DOHH2 (cell line): ENCODE measurements around the gene PTPDC1.
A peak's percentile ranks its signal among the peaks of the same experiment; 100 is the strongest.

Experiments
- H3F3A ChIP-seq: fragments of 200-600 bp; sonication (generic), shearing (Covaris generic); 2 replicates; pipeline ENCODE4 v1.6.0; 2016; ENCODE audit warnings: antibody characterized with exemption, mild to moderate bottlenecking; ENCODE audit not compliant: control insufficient read depth, insufficient read depth
- H3K27ac ChIP-seq: fragments of 200-600 bp; sonication (generic); 2 replicates; pipeline ENCODE4 v1.5.1; 2014; ENCODE audit warnings: low read depth, mild to moderate bottlenecking, low read length, moderate library complexity
- H3K27me3 ChIP-seq: fragments of 200-600 bp; sonication (generic); 2 replicates; pipeline ENCODE4 v1.6.1; 2014; ENCODE audit warnings: mild to moderate bottlenecking, low read length, mixed read lengths; ENCODE audit not compliant: control insufficient read depth
- H3K36me3 ChIP-seq: fragments of 200-600 bp; sonication (generic); 2 replicates; pipeline ENCODE4 v1.6.1; 2014; ENCODE audit warnings: mild to moderate bottlenecking, low read length, moderate library complexity, mixed read lengths; ENCODE audit not compliant: control insufficient read depth
- H3K4me1 ChIP-seq: fragments of 200-600 bp; sonication (generic); 2 replicates; pipeline ENCODE4 v1.6.1; 2014; ENCODE audit warnings: mild to moderate bottlenecking, low read length, mixed read lengths; ENCODE audit not compliant: control insufficient read depth
- H3K4me2 ChIP-seq: fragments of 200-600 bp; sonication (generic); 2 replicates; pipeline ENCODE4 v1.6.0; 2014; ENCODE audit warnings: mild to moderate bottlenecking, low read length, moderate library complexity
- H3K4me3 ChIP-seq: fragments of 200-600 bp; sonication (generic); 2 replicates; pipeline ENCODE4 v1.5.1; 2014; ENCODE audit warnings: mild to moderate bottlenecking, low read length, mixed read lengths
- H3K79me2 ChIP-seq: fragments of 200-600 bp; sonication (generic); 2 replicates; pipeline ENCODE4 v1.6.1; 2014; ENCODE audit warnings: mild to moderate bottlenecking, low read length, mixed read lengths; ENCODE audit not compliant: control insufficient read depth
- H3K9me2 ChIP-seq: fragments of 200-600 bp; sonication (generic); replicated peaks from 2 replicates; pipeline ENCODE4 v1.6.1; 2014; ENCODE audit warnings: mild to moderate bottlenecking, low read length, mixed read lengths; ENCODE audit not compliant: control insufficient read depth
- H3K9me3 ChIP-seq: fragments of 200-600 bp; sonication (generic); 2 replicates; pipeline ENCODE4 v1.6.1; 2014; ENCODE audit warnings: antibody characterized with exemption, low read length, mixed read lengths; ENCODE audit not compliant: control insufficient read depth, insufficient read depth
- H4K20me1 ChIP-seq: fragments of 200-600 bp; sonication (generic); 2 replicates; pipeline ENCODE4 v1.6.0; 2014; ENCODE audit warnings: low read depth, mild to moderate bottlenecking, antibody characterized with exemption, low read length, moderate library complexity; ENCODE audit not compliant: control insufficient read depth, insufficient read depth
- CTCF ChIP-seq: fragments of 200-600 bp; sonication (generic); IDR thresholded peaks from one replicate; pipeline ENCODE4 v1.5.1; 2014; ENCODE audit warnings: antibody characterized with exemption, mild to moderate bottlenecking, low read depth, low read length; ENCODE audit not compliant: poor library complexity, severe bottlenecking
- EZH2phosphoT487 ChIP-seq: fragments of 200-600 bp; sonication (generic); IDR thresholded peaks from 2 replicates; pipeline ENCODE4 v1.6.1; 2017; ENCODE audit warnings: borderline replicate concordance, mild to moderate bottlenecking, antibody characterized with exemption, low read length, moderate library complexity, mixed read lengths

PTPDC1 gene

GRCh38 chr9:94148419-94148818, 64.2 kb downstream of the PTPDC1 start:
- Histone ChIP-seq H3K9me2 (no peaks in the 10 kb centered on the region), H3K4me2 (no peak overlapping the region)

GRCh38 chr9:94149696-94150095, 65.4 kb downstream of the PTPDC1 start:
- peak overlapping the region; percentile 55 for H3K4me3 ChIP-seq
- H3K27ac ChIP-seq, result peak overlapping the region; percentile 38
- peak overlapping the region; percentile 73 for H3K4me2 ChIP-seq

More at GRCh38 chr9:94148419-94148818, 64.2 kb downstream of the PTPDC1 start:
- H3F3A ChIP-seq, result peaks cover 9% of the 10 kb centered on the region; the same call in 1 of the 2 replicates
- TF ChIP-seq CTCF (no peak), EZH2phosphoT487 (no peak)
- no peaks in the 10 kb centered on the region for H3K36me3 ChIP-seq
- no peak overlapping the region for H3K4me3 ChIP-seq
- no peaks in the 10 kb centered on the region for H4K20me1 ChIP-seq
- no peaks in the 10 kb centered on the region for H3K79me2 ChIP-seq
- no peak overlapping the region for H3K27ac ChIP-seq
- H3K27me3 ChIP-seq, result no peaks in the 10 kb centered on the region
- no peaks in the 10 kb centered on the region for H3K9me3 ChIP-seq
- H3K4me1 ChIP-seq, result peaks cover 32% of the 10 kb centered on the region

GRCh38 chr9:94150279-94150828, 66.1 kb downstream of the PTPDC1 start:
- Histone ChIP-seq H3K9me3 (no peaks in the 10 kb centered on the region), H4K20me1 (no peaks in the 10 kb centered on the region), H3K4me2 (peak overlapping the region; percentile 73)

More at GRCh38 chr9:94149696-94150095, 65.4 kb downstream of the PTPDC1 start:
- H3K9me2 ChIP-seq, result no peaks in the 10 kb centered on the region
- peaks cover 45% of the 10 kb centered on the region for H3K4me1 ChIP-seq
- H3K36me3 ChIP-seq, result no peaks in the 10 kb centered on the region
- H3F3A ChIP-seq, result peaks cover 13% of the 10 kb centered on the region
- H3K27me3 ChIP-seq, result no peaks in the 10 kb centered on the region
- no peaks in the 10 kb centered on the region for H4K20me1 ChIP-seq
- no peak for TF ChIP-seq EZH2phosphoT487
- TF ChIP-seq CTCF, result no peak
- no peaks in the 10 kb centered on the region for H3K9me3 ChIP-seq
- H3K79me2 ChIP-seq, result no peaks in the 10 kb centered on the region

More at GRCh38 chr9:94150279-94150828, 66.1 kb downstream of the PTPDC1 start:
- no peaks in the 10 kb centered on the region for H3K27me3 ChIP-seq
- no peaks in the 10 kb centered on the region for H3K9me2 ChIP-seq
- no peaks in the 10 kb centered on the region for H3K36me3 ChIP-seq
- peak overlapping the region; percentile 38 for H3K27ac ChIP-seq
- H3K4me3 ChIP-seq, result peak overlapping the region; percentile 55
- no peaks in the 10 kb centered on the region for H3K79me2 ChIP-seq
- H3F3A ChIP-seq, result peaks cover 13% of the 10 kb centered on the region
- H3K4me1 ChIP-seq, result peaks cover 45% of the 10 kb centered on the region
- TF ChIP-seq EZH2phosphoT487 (no peak), CTCF (no peak)
